AG04450 (cell line): ENCODE data around the gene OR7G2. TPM values are rescaled to one million over a fixed set of nuclear protein-coding genes. Genes with fewer than 3 reads are reported as not detected.
"Not testable (repeated sequence)": the region's sequence is repeated elsewhere in the genome, so short reads cannot be mapped to it uniquely, and the experiment has no call there.

ENCODE experiments used
- CTCF ChIA-PET: fragments of 300-600, 350-600 bp; formaldehyde crosslinking; extraction: SDS; loops from one replicate; lab custom pipeline; 2022; ENCODE audit warnings: antibody characterized with exemption, inconsistent platforms; lab: Charles Lee
- POLR2A ChIA-PET: fragments of 350-600 bp; formaldehyde crosslinking; extraction: SDS; loops from one replicate; lab custom pipeline; 2021; ENCODE audit warnings: antibody characterized with exemption, inconsistent platforms; lab: Yijun Ruan, JAX
- DNase-seq: peaks from one replicate; pipeline ENCODE4 v3.0.0-alpha.2; 2011; ENCODE audit warnings: low read depth, low spot score
- H3K27ac ChIP-seq: one replicate; pipeline ENCODE4 v1.5.1; 2012; ENCODE audit warnings: low read depth, low read length, control low read depth
- H3K27me3 ChIP-seq: one replicate; pipeline ENCODE4 v1.6.0; 2012; ENCODE audit warnings: low read length; ENCODE audit not compliant: control insufficient read depth, insufficient read depth
- H3K4me3 ChIP-seq: 2 replicates; pipeline ENCODE4 v1.5.1; 2011; ENCODE audit warnings: mild to moderate bottlenecking, low read depth, low read length, control low read depth
- H3K9me3 ChIP-seq: 2 replicates; pipeline ENCODE4 v1.5.1; 2012; ENCODE audit warnings: low read length; ENCODE audit not compliant: control insufficient read depth, insufficient read depth
- CTCF ChIP-seq: IDR thresholded peaks from 2 replicates; pipeline ENCODE4 v1.5.1; 2011; ENCODE audit warnings: low read depth, low read length, control low read depth, inconsistent platforms
- polyA plus RNA-seq: library from polyadenylated mRNA; depleted of rRNA; stranded (reverse); fragments of >200 nt; gene quantifications from 2 replicates; pipeline ENCODE4 v1.2.3, GENCODE V29; 2011

Gene OR7G2
- polyA plus RNA-seq, 1 experiment, result not detected

GRCh38 chr19:9057505-9058258, 49.6 kb downstream of the OR7G2 start:
- Histone ChIP-seq H3K4me3 (no peak overlapping the region), H3K27me3 (no peaks in the 10 kb centered on the region), H3K9me3 (peaks cover 72% of the 10 kb centered on the region), H3K27ac (no peak overlapping the region)
- POLR2A ChIA-PET, result no interaction called here
- no peak for DNase-seq
- CTCF ChIA-PET, result no interaction called here
- no peak for TF ChIP-seq CTCF

- peaks cover 64% of the 10 kb centered on the region for H3K9me3 ChIP-seq
- CTCF ChIA-PET, DNase-seq, H3K4me3 ChIP-seq, H3K27me3 ChIP-seq, H3K27ac ChIP-seq, POLR2A ChIA-PET: not testable (repeated sequence)
These were observed 51.1 kb downstream of the OR7G2 start for GRCh38 chr19:9056131-9056530.

GRCh38 chr19:9054765-9055164, 52.5 kb downstream of the OR7G2 start:
- no peak overlapping the region for H3K4me3 ChIP-seq
- peaks cover 63% of the 10 kb centered on the region for H3K9me3 ChIP-seq
- H3K27me3 ChIP-seq, result no peaks in the 10 kb centered on the region
- no peak for DNase-seq
- ChIA-PET POLR2A (no interaction called here), CTCF (no interaction called here)
- no peak overlapping the region for H3K27ac ChIP-seq
- no peak for TF ChIP-seq CTCF

- no peak overlapping the region for H3K4me3 ChIP-seq
- no peak for TF ChIP-seq CTCF
These were observed 53.1 kb downstream of the OR7G2 start for GRCh38 chr19:9054207-9054606.

GRCh38 chr19:9053674-9054073, 53.6 kb downstream of the OR7G2 start:
- DNase-seq, H3K27me3 ChIP-seq, H3K4me3 ChIP-seq, H3K27ac ChIP-seq, POLR2A ChIA-PET: not testable (repeated sequence)
- CTCF ChIA-PET, result interaction anchor here (0.6 kb wide), 1 partner anchor 472 kb away, joined by 7 read pairs; no protein-coding TSS in a partner anchor
- peaks cover 66% of the 10 kb centered on the region for H3K9me3 ChIP-seq

More at GRCh38 chr19:9054207-9054606, 53.1 kb downstream of the OR7G2 start:
- Histone ChIP-seq H3K27ac (no peak overlapping the region), H3K27me3 (no peaks in the 10 kb centered on the region), H3K9me3 (peaks cover 68% of the 10 kb centered on the region)
- no peak for DNase-seq
- CTCF ChIA-PET, result interaction anchor here (0.6 kb wide), 1 partner anchor 473 kb away, joined by 7 read pairs; no protein-coding TSS in a partner anchor
- POLR2A ChIA-PET, result no interaction called here

- Histone ChIP-seq H3K9me3 (peaks cover 62% of the 10 kb centered on the region), H3K4me3 (no peak overlapping the region), H3K27me3 (no peaks in the 10 kb centered on the region), H3K27ac (no peak overlapping the region)
- ChIA-PET CTCF (no interaction called here), POLR2A (no interaction called here)
- no peak for DNase-seq
- TF ChIP-seq CTCF, result no peak
These were observed 54.4 kb downstream of the OR7G2 start for GRCh38 chr19:9052894-9053293.
